ENCODE measurements around the gene PARD3B. TPM values are rescaled to one million over a fixed set of nuclear protein-coding genes. Genes with fewer than 3 reads are reported as not detected.
A peak's percentile ranks its signal among the peaks of the same experiment; 100 is the strongest.

Gene PARD3B
- total and polyA plus RNA-seq, 2 experiments from 2014 or later = 3.5 to 4.4 TPM

GRCh38 chr2:205481861-205482260 is 936.6 kb downstream of the PARD3B start:
- Mint-ChIP-seq H3K27ac (no peak overlapping the region), H3K27me3 (ENCODE audit: insufficient read depth, low read depth, poor library complexity) (peaks cover 3% of the 10 kb centered on the region), H3K9me3 (no peaks in the 10 kb centered on the region), H3K4me3 (no peak overlapping the region), H3K4me1 (peaks cover 24% of the 10 kb centered on the region; the same call in 2 of the 3 replicates), H3K36me3 (ENCODE audit: low read depth) (peaks cover 7% of the 10 kb centered on the region)
- DNase-seq (ENCODE audit: low spot score) (no peak), ATAC-seq (peak; percentile 11; the same call in 2 of the 3 replicates)
- H3K4me1 ChIP-seq (ENCODE audit: insufficient read depth) = peaks cover 40% of the 10 kb centered on the region
- 0 out of 2 replicates have a peak overlapping the region, but pooled peaks have one; percentile 11 for H3K4me3 ChIP-seq
- TF ChIP-seq, protein P1, sequence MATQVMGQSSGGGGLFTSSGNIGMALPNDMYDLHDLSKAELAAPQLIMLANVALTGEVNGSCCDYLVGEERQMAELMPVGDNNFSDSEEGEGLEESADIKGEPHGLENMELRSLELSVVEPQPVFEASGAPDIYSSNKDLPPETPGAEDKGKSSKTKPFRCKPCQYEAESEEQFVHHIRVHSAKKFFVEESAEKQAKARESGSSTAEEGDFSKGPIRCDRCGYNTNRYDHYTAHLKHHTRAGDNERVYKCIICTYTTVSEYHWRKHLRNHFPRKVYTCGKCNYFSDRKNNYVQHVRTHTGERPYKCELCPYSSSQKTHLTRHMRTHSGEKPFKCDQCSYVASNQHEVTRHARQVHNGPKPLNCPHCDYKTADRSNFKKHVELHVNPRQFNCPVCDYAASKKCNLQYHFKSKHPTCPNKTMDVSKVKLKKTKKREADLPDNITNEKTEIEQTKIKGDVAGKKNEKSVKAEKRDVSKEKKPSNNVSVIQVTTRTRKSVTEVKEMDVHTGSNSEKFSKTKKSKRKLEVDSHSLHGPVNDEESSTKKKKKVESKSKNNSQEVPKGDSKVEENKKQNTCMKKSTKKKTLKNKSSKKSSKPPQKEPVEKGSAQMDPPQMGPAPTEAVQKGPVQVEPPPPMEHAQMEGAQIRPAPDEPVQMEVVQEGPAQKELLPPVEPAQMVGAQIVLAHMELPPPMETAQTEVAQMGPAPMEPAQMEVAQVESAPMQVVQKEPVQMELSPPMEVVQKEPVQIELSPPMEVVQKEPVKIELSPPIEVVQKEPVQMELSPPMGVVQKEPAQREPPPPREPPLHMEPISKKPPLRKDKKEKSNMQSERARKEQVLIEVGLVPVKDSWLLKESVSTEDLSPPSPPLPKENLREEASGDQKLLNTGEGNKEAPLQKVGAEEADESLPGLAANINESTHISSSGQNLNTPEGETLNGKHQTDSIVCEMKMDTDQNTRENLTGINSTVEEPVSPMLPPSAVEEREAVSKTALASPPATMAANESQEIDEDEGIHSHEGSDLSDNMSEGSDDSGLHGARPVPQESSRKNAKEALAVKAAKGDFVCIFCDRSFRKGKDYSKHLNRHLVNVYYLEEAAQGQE (IDR thresholded peaks at IDR 0.05; ENCODE audit: unreplicated experiment) = no peak
- TF ChIP-seq ZNF331 (CRISPR knock-in tag; IDR thresholded peaks at IDR 0.05; ENCODE audit: low read depth) = no peak
- peak overlapping the region; percentile 89 for H3K27ac ChIP-seq (ENCODE audit: low read depth)
- no peaks in the 10 kb centered on the region for H3K79me2 ChIP-seq (replicated peaks; ENCODE audit: insufficient read depth)
- H3K4me2 ChIP-seq = peak overlapping the region; percentile 50
- no peaks in the 10 kb centered on the region for H3K36me3 ChIP-seq (ENCODE audit: insufficient read depth)
- H2AFZ ChIP-seq = no peak overlapping the region
- H3K9me2 ChIP-seq (ENCODE audit: insufficient read depth) = peaks cover 32% of the 10 kb centered on the region; the same call in 1 of the 2 replicates
- H4K20me1 ChIP-seq (replicated peaks; ENCODE audit: insufficient read depth) = no peaks in the 10 kb centered on the region
- H3F3A ChIP-seq (replicated peaks; ENCODE audit: low read depth) = no peaks in the 10 kb centered on the region
- H3K27me3 ChIP-seq (ENCODE audit: insufficient read depth) = no peaks in the 10 kb centered on the region

GRCh38 chr2:205482399-205483081 is 937.3 kb downstream of the PARD3B start:
- Mint-ChIP-seq H3K27me3 (ENCODE audit: insufficient read depth, low read depth, poor library complexity) (peaks cover 3% of the 10 kb centered on the region), H3K9me3 (no peaks in the 10 kb centered on the region), H3K4me1 (peaks cover 24% of the 10 kb centered on the region; the same call in 2 of the 3 replicates), H3K36me3 (ENCODE audit: low read depth) (peaks cover 7% of the 10 kb centered on the region), H3K27ac (no peak overlapping the region; the same call in 1 of the 2 replicates), H3K4me3 (peak overlapping the region; percentile 23; the same call in 1 of the 3 replicates)
- Histone ChIP-seq H3F3A (replicated peaks; ENCODE audit: low read depth) (no peaks in the 10 kb centered on the region), H3K27ac (ENCODE audit: low read depth) (peak overlapping the region; percentile 89), H2AFZ (no peak overlapping the region), H3K79me2 (replicated peaks; ENCODE audit: insufficient read depth) (no peaks in the 10 kb centered on the region), H3K9me2 (ENCODE audit: insufficient read depth) (peaks cover 32% of the 10 kb centered on the region; the same call in 1 of the 2 replicates), H3K4me1 (ENCODE audit: insufficient read depth) (peaks cover 40% of the 10 kb centered on the region), H4K20me1 (replicated peaks; ENCODE audit: insufficient read depth) (no peaks in the 10 kb centered on the region), H3K4me2 (peak overlapping the region; percentile 50), H3K4me3 (0 out of 2 replicates have a peak overlapping the region, but pooled peaks have one; percentile 11), H3K27me3 (ENCODE audit: insufficient read depth) (no peaks in the 10 kb centered on the region), H3K36me3 (ENCODE audit: insufficient read depth) (no peaks in the 10 kb centered on the region)
- ATAC-seq = peak; percentile 96
- peak; percentile 75 for DNase-seq (ENCODE audit: low spot score)
- TF ChIP-seq ZNF114 (CRISPR knock-in tag; IDR thresholded peaks at IDR 0.05) (peak; percentile 45; the same call in 1 of the 2 replicates), EZH2 (IDR thresholded peaks at IDR 0.05; ENCODE audit: low read depth, unreplicated experiment) (no peak), NANOG (IDR thresholded peaks at IDR 0.05; ENCODE audit: borderline replicate concordance) (peak; percentile 75), POLR2AphosphoS5 (IDR thresholded peaks at IDR 0.05; ENCODE audit: low read depth) (0 out of 2 replicates have a peak, but pooled peaks have one; percentile 32), STAT1 (IDR thresholded peaks at IDR 0.05; ENCODE audit: unreplicated experiment) (no peak)
- TF ChIP-seq, protein P1 (IDR thresholded peaks at IDR 0.05; ENCODE audit: unreplicated experiment) = no peak
